ENCODE measurements around the gene TMEM33. TPM values are rescaled to one million over a fixed set of nuclear protein-coding genes. Genes with fewer than 3 reads are reported as not detected.

The TMEM33 gene
- total RNA-seq: 39.9 and 41.5 TPM in 2 replicates

GRCh38 chr4:41934901-41935651, at the start of gene TMEM33:
TMEM33 (plus strand) TSS chr4:41935429; CDS start chr4:41935485, 56 bp downstream.

GRCh38 chr4:41981456-41981855, 46.2 kb downstream of the TMEM33 start, which contains the start of gene DCAF4L1:
DCAF4L1 (plus strand) TSS chr4:41981756; CDS start chr4:41981793, 37 bp downstream.

GRCh38 chr4:41990365-41991111, 55.3 kb downstream of the TMEM33 start, which contains the start of gene SLC30A9:
SLC30A9 (plus strand) TSS chr4:41990530; CDS start chr4:41990652, 122 bp downstream.

Other genes with a start within 250 kb of the TMEM33 start
- not detected in 2 replicates for gene PHOX2B, start 186.7 kb upstream of the TMEM33 start, total RNA-seq
- gene DCAF4L1, start 46.3 kb downstream of the TMEM33 start, total RNA-seq: 0.06 and 0.13 TPM in 2 replicates
- 65.5 and 73.8 TPM in 2 replicates for gene SLC30A9, start 55.1 kb downstream of the TMEM33 start, total RNA-seq
- not detected in 2 replicates for gene BEND4, start 217.2 kb downstream of the TMEM33 start, total RNA-seq